PFSK-1 (cell line): ENCODE data around the gene KCNJ5.

Source experiments
- FOXP2 ChIP-seq: optimal IDR thresholded peaks from 2 replicates; pipeline ENCODE3; 2011; ENCODE audit warnings: borderline replicate concordance, control low read depth, inconsistent platforms; ENCODE audit not compliant: insufficient read depth; ENCODE audit errors: extremely low read length, extremely low read depth
- POLR2AphosphoS5 ChIP-seq: IDR thresholded peaks from 2 replicates; pipeline ENCODE4 v1.6.1; 2012; ENCODE audit warnings: low read depth, mild to moderate bottlenecking, control low read depth, low read length, moderate library complexity
- SIN3A ChIP-seq: IDR thresholded peaks from 2 replicates; pipeline ENCODE4 v1.6.1; 2012; ENCODE audit warnings: mild to moderate bottlenecking, low read length, moderate library complexity, borderline replicate concordance; ENCODE audit not compliant: insufficient read depth
- TAF1 ChIP-seq: IDR thresholded peaks from 2 replicates; pipeline ENCODE4 v1.6.1; 2012; ENCODE audit warnings: low read length, control low read depth, borderline replicate concordance; ENCODE audit not compliant: insufficient read depth
- TF ChIP-seq, protein P1 (sequence below), 2 experiments: IDR thresholded peaks; 2 replicates each; pipeline versions ENCODE4 v1.6.1 to v1.8.0; 2011 to 2012; ENCODE audit warnings: low read depth in 2 of 2, low read length in 2 of 2, control low read depth in 1 of 2, inconsistent platforms in 1 of 2, mild to moderate bottlenecking in 1 of 2, moderate library complexity in 1 of 2; ENCODE audit not compliant: insufficient read depth in 1 of 2

DNA sequence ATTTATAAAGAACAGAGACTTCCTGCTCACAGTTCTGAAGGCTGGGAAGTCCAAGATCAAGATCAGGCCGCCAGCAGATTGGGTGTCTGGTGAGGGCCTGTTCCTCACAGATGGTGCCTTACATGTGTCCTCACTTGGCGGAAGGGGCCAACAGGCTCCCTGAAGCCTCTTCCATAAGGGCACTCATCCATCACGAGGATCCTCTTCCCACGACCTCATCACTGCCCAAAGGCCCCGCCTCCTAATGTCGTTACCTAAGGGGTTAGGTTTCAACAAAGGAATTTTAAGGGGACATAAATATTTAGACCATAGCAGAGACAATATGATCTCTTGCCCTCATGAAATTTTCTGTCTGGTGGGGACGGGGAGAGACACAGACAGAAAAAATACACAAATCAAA lies 32.9 kb downstream of the KCNJ5 start:
- TF ChIP-seq TAF1: no peak
- no peak for TF ChIP-seq POLR2AphosphoS5
- no peak for TF ChIP-seq SIN3A
- TF ChIP-seq, protein P1, sequence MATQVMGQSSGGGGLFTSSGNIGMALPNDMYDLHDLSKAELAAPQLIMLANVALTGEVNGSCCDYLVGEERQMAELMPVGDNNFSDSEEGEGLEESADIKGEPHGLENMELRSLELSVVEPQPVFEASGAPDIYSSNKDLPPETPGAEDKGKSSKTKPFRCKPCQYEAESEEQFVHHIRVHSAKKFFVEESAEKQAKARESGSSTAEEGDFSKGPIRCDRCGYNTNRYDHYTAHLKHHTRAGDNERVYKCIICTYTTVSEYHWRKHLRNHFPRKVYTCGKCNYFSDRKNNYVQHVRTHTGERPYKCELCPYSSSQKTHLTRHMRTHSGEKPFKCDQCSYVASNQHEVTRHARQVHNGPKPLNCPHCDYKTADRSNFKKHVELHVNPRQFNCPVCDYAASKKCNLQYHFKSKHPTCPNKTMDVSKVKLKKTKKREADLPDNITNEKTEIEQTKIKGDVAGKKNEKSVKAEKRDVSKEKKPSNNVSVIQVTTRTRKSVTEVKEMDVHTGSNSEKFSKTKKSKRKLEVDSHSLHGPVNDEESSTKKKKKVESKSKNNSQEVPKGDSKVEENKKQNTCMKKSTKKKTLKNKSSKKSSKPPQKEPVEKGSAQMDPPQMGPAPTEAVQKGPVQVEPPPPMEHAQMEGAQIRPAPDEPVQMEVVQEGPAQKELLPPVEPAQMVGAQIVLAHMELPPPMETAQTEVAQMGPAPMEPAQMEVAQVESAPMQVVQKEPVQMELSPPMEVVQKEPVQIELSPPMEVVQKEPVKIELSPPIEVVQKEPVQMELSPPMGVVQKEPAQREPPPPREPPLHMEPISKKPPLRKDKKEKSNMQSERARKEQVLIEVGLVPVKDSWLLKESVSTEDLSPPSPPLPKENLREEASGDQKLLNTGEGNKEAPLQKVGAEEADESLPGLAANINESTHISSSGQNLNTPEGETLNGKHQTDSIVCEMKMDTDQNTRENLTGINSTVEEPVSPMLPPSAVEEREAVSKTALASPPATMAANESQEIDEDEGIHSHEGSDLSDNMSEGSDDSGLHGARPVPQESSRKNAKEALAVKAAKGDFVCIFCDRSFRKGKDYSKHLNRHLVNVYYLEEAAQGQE (IDR thresholded peaks at IDR 0.05; ENCODE audit: insufficient read depth in 1 of 2, low read depth in 2 of 2, low read length in 2 of 2): no peak
- TF ChIP-seq FOXP2: no peak
